Measurements from ENCODE around the gene TBC1D24.

TBC1D24 gene

GRCh38 chr16:2492292-2492691 is 17.4 kb downstream of the TBC1D24 start:
- DNase-seq (ENCODE audit: extremely low read depth, low read depth) = no peak
- TF ChIP-seq CTCF (IDR thresholded peaks at IDR 0.05; ENCODE audit: low read depth, low read length) = no peak

- no peak for DNase-seq (ENCODE audit: extremely low read depth, low read depth)
- no peak for TF ChIP-seq CTCF (IDR thresholded peaks at IDR 0.05; ENCODE audit: low read depth, low read length)
Measured at GRCh38 chr16:2493605-2494004, 18.7 kb downstream of the TBC1D24 start.

GRCh38 chr16:2494616-2495015 is 19.7 kb downstream of the TBC1D24 start:
- no peak for TF ChIP-seq CTCF (IDR thresholded peaks at IDR 0.05; ENCODE audit: low read depth, low read length)

GRCh38 chr16:2495041-2495440 is 20.1 kb downstream of the TBC1D24 start:
- TF ChIP-seq CTCF (IDR thresholded peaks at IDR 0.05; ENCODE audit: low read depth, low read length) = no peak
- no peak for DNase-seq (ENCODE audit: extremely low read depth, low read depth)

More at GRCh38 chr16:2494616-2495015, 19.7 kb downstream of the TBC1D24 start:
- DNase-seq (ENCODE audit: extremely low read depth, low read depth) = no peak

- no peak for TF ChIP-seq CTCF (IDR thresholded peaks at IDR 0.05; ENCODE audit: low read depth, low read length)
- DNase-seq (ENCODE audit: extremely low read depth, low read depth) = no peak
Measured at GRCh38 chr16:2496223-2497115, 21.5 kb downstream of the TBC1D24 start.

- no peak for TF ChIP-seq CTCF (IDR thresholded peaks at IDR 0.05; ENCODE audit: low read depth, low read length)
- no peak for DNase-seq (ENCODE audit: extremely low read depth, low read depth)
Measured at GRCh38 chr16:2497116-2497630, 22.2 kb downstream of the TBC1D24 start.

GRCh38 chr16:2497695-2498484 is 23.0 kb downstream of the TBC1D24 start:
- TF ChIP-seq CTCF (IDR thresholded peaks at IDR 0.05; ENCODE audit: low read depth, low read length) = no peak
- DNase-seq (ENCODE audit: extremely low read depth, low read depth) = no peak
